ENCODE results near the gene SPECC1L.

- TF ChIP-seq CTCF (conservative IDR thresholded peaks at IDR 0.05; ENCODE audit: low read depth, low read length) = no peak
- TF ChIP-seq EZH2 (IDR thresholded peaks at IDR 0.05; ENCODE audit: low read length, unreplicated experiment) = no peak
- no peak for TF ChIP-seq EZH2phosphoT487 (IDR thresholded peaks at IDR 0.05; ENCODE audit: borderline replicate concordance, low read length)
These were observed 165.3 kb downstream of the SPECC1L start for GRCh38 chr22:24435861-24436371.

Data from PC-3 (cell line).